HG02885 (cell line): ENCODE results near the gene CAMKK2.
"Not testable (repeated sequence)": the region's sequence is repeated elsewhere in the genome, so short reads cannot be mapped to it uniquely, and the experiment has no call there.

Experiments used
- ATAC-seq: cut with Tn5 transposase; IDR thresholded peaks from one replicate; pipeline ENCODE4 v1.9.1; 2021; ENCODE audit warnings: mild to moderate bottlenecking; ENCODE audit not compliant: unreplicated experiment, poor library complexity

The CAMKK2 gene

DNA sequence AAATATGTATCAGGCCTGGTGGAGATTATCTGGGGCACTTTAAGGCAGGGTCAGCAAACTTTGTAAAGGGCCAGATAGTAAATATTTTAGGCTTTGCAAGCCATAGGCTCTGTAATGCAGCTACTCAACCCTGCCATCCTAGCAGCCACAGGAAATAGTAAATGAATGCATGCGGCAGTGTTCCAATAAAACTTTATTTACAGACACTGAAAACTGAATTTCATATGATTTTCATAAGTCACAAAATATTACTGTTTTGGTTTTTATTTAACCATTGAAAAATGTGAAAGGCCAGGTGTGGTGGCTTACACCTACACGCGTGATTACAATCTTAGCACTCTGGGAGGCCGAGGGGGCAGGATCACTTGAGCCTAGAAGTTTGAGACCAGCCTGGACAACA, 3.2 kb upstream of the CAMKK2 start:
- ATAC-seq: no peak

DNA sequence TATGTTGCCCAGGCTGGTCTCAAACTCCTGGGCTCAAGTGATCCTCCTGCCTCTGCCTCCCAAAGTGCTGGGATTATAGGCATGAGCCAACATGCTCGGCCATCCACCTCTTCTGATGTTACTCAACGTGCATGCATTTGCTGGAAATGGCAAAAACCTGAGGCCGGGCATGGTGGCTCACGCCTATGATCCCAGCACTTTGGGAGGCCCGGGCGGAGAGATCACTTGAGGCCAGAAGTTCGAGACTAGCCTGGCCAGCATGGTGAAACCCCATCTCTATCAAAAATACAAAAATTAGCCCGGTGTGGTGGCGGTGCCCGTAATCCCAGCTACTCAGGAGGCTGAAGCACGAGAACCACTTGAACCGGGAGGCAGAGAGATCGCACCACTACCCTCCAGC, 1.9 kb upstream of the CAMKK2 start:
- not testable (repeated sequence) for ATAC-seq

DNA sequence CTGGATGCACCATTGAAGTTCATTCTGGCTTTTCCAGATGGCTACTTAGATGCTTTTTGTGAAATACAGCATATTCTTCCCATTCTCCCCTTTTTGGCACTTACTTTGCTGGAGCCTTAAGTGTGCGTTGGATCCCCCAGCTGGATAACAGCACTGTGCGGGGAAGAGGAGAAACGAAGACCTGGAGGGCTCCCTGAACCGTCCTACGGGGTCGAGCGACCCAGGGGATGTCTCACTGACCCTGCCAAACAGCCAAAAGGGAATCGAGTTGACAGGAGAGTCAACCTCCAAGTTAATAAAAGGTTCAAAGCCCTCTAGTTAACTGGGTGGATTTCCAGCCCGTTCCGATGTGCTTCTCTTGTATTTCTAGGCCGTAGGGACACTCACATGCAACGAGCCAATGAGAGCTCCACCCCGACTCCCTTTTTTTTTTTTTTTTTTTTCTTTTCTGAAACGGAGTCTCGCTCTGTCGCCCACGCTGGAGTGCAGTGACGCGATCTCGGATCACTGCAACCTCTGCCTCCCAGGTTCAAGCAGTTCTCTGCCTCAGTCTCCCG, 1.0 kb upstream of the CAMKK2 start:
- ATAC-seq: no peak

DNA sequence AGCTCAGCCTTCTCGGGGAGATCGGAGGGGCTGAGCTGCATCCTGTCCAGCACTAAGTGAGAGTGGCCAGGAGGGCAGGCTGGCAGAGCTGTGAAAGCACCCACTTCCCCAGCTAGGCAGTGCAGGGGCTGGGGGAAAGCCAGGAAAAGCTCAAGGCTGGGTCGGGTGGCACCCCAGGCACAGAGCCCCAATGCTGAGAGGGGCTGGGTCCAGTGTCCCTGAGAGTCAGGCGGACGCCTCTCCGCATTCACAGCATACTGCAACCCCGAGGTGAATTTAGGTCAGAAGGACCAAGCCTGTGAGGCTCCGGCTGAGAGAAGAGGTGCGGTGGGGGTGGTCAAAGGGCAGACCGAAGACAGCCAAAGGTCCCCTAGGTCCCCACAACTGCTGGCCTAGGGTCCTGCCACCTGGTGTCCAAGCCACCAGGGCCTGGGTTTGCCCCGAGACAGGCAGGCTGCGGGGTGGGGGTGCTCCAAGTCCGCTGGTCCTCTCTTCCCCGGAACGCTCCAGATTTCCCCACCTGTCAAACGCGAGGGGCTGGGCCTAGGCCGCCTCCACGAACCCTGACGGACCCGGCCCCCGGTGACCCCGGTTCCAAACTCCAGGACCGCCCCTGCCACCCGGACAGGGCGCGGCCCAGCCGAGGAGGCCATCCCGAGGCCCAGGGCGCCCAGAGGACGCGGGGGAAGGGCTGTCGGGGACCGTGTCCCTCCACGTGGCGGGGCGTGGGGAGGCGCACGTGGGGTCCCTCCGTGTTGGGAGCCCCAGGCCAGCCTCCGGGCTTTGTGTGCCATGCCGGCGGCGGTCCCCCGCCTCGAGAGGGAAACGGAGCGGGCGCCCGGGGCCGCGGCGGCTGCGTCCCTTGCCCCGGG, 527 bp downstream of the CAMKK2 start:
- peak; percentile 8 for ATAC-seq

DNA sequence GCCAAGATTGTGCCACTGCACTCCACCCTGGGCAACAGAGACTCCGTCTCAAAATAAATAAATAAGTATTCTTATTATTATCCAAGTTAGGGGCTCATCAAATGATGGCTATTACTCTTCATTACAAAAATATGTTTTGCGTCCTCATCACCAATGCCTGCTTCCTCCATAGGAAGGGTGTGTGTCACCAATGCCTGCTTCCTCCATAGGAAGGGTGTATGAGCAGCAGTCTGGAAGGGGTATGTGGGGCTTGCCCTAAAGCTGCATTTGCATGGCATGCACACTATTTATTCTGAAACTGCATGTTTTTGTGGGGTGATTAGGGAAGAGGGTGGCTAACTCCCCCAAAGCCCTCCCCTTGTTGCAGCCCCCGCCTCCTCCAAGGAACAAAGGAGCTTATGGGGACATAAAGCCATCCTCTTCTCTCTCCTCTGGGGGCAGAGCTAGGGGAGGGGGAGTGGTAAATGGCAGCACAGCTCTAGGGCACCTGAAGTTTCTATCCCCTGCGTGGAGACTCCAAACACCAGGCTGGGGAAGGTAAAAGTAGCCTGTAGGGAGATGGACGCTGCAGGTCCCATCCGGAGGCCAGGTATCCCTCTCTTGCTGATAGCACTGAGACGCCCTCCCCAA, 1.3 kb downstream of the CAMKK2 start:
- ATAC-seq: no peak

DNA sequence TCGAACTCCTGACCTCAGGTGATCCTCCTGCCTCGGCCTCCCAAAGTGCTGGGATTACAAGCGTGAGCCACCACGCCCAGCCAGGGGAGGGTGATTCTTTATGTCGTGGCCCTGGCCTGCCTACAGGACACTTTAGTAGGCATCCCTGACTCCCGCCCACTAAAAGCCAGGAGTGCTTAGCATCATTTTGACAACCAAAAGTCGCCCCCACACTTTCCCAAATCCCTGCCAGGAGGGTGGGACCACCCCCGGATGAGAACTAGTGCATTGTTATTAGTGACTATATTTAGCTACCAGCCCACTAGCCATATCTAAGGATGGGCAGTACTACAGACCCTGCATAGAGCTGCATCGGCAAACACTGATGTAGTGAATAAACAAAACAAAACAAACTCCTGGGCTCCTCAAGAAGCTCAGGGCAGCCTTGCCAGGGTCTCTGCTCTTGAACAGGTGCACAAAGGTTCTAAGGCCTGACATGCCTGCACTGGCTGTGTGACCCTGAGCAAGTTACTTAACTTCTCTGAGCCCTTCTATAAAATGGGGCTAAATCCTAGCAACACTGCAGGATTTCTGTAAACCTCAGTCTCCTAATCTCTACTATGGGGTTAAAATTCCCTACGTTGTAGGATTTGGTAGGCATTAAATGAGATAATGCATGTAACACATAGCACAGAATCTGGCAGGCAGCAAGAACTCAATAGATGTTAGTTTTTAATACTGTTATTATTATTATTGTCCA, 2.2 kb downstream of the CAMKK2 start:
- ATAC-seq: no peak

DNA sequence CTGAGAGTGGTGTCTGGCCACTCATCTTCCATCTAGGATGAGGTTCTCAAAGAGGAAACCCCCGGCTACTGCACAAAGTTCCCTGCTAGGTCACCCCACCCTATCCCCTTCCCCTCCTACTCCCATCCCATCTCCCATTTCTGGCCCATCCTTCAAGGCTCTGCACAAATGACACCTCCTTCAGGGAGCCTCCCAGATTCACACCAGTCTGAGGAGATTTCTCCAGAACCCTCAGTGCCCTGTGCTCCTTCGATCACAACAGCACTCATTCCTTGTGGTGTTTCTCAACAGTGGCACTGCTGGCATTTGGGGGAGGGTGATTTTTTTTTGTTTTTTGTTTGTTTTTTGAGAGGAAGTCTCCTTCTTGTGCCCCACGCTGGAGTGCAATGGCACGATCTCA, 2.9 kb downstream of the CAMKK2 start:
- ATAC-seq: no peak

DNA sequence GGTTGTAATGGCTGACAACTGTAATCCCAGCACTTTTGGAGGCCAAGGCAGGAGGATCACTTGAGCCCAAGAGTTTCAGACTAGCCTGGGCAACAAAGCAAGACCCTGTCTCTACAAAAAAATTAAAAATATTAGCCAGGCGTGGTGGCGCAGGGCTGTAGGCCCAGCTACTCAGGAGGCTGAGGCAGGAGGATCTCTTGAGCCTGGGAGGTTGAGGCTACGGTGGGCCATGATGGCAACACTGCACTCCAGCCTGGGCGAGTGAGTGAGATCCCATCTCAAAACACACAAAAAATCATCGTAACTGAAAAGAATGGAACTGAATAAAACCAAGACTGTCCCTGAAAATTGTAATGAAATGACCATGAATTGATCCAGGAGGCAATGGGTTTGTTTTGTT, 6.1 kb downstream of the CAMKK2 start:
- ATAC-seq: no peak

DNA sequence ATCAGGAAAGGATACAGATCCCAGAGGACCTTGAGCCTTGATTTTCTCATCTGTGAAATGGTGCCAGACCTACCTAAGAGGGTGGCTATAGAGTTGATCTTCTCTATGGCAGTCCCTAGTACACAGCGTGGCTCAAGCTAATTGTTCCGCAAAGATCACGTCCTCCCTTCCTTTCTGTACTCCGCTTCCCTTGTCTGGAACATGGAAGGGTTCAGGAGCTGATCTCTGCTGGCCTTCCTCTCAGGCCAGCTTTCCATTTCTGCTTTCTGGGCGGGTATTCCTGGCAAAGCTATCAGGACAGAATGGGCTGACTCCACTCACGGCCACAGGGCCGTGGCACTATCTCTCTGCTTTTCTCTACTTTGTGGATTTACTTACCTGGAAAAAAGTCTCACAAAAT, 6.5 kb downstream of the CAMKK2 start:
- ATAC-seq: no peak

DNA sequence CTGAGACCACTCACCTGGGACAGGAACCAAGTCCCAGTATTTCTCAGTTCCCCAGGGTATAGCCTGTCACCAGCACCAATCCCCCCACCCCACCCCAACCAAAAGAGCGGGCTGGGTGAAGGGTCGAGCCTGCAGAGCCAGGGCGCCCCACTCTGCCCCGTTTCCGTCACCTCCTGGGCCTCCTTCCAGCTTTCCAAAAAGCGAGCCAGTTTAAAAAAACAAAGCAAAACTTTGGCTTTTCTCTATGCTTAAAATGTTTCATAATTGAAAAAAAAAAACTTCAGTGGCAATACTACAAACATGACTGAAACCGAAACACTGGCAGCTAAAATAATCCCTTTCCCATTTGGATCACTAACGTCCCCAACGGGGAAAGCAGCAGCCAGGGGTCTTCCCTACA, 7.5 kb downstream of the CAMKK2 start:
- ATAC-seq: no peak

DNA sequence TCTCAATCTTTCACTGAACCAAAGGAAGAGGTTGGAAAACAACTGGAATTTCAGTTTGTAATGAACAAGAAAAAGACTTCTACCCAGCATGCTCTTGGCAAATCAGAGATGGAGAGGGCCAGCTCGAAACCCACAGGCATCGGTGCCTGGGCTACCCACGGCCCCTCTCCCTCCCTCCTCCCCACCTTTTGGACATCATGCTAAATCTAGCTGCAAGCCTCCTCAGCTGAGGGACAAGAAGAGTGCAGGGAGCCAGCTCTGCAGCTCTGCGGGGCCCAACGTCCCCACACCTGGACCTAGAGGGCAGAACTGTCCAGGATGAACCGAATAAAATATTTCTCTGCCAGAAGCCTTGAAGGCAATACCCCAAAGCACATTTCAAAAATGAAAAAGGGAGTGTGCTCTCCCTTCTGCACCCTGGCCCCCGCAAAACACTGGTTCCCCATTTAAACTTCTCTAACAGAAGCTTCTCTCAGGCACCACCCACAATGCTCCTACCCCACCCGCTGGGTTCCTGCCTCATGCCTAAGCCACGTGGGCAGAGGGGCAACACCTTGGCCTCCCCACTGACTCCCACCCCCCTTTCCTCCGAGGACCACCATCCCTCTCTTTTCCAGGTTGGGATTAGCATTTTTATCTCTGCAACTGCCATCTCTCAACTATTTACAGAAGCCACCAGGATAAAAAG, 8.2 kb downstream of the CAMKK2 start:
- ATAC-seq: no peak

DNA sequence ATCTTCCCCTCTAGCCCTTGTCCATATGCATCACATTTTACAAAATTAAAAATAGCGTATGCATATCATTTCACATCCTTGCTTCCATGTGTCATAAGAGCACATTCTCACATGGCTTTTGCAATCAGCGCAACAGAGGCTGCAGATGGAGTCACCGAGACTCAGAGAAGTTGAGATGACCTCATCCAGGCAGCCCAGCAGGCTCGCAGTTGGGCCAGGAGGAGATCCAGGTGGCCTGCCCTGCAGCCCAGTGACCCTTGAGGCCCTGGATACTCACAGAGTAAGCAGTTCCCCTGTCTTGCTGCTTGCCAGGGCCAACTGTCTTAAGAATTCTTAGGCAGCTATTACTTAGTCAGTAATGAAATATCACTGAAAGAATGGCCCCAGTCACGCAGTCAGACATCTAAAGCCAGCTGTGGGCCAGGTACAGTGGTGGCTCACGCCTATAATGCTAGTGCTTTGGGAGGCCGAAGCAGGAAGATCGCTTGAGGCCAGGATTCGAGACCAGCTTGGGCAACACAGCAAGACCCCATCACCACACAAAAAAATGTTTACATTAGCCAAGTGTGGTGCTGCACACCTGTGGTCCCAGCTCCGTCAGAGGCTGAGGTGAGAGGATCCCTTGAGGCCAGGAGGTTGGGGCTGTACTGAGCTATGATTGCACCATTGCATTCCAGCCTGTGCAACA, 9.1 kb downstream of the CAMKK2 start:
- no peak for ATAC-seq

DNA sequence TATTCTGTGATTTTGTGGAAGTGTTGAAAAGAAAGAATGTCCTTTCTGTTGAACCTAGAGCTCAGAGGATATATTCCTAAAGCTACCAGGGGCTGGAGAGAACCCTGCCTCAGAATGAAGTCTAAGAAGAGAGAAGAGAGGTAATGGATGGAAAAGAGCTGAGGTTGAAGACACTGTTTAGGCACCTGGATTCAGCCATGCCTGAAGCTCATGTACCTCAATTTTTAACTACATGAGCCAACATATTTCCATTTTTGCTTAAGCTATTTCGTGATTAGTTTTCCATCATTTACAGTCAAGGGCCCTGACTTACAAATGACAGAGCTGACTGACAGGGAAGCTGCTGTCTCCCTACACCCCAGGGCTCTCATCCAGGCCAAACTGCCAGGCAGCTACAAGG, 10.7 kb downstream of the CAMKK2 start:
- no peak for ATAC-seq

DNA sequence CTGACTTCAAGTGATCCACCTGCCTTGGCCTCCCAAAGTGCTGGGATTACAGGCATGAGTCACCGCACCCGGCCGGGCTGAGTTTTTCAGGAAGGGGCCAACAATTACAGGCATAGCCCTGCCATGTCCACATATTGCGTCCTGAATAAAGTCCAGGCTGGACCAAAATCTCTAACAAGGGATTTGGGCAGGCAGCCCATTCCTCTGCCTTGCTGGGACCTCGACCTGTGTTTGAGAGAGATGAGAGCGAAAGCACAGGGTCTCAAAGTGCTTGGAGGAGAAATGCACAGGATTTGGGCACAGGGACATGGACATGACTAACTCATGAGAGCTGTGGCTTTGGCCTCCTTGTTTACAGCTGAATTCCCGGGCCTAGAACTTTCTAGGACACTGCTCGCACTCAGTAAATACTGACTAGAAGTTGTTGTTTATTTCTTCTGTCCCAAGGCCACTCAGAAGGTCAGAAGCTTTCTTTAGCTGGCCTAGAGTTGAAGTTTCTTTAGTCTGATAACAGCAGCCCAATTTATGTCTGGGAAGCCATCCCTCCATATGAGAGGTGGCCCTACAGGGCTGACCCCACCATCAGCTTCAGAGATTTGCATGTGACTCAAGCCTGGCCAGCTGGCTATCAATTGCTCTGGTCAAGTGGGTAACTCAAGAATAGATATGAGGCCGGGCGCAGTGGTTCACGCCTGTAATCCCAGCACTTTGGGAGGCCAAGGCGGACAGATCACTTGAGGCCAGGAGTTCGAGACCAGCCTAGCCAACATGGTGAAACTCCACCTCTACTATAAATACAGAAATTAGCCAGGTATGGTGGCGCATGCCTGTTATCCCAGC, 11.7 kb downstream of the CAMKK2 start:
- ATAC-seq: no peak

DNA sequence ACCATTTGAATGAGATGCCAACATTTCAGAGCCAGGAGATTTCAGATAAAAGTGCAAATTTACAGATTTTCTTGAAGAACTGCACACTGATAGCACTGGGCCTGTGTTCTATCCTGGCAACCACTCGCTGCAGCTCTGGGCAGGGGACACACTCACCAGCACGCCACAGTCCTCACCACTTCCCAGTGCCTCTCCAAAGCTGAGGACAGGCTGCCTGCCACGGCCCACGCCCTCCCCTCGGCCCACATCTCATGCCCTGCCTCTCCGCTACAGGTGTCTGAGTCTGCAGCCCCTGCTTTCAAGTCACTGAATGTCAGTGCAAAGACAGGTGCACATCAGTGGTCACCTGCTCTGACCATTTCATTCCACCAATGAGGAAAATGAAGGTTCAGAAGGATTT, 12.7 kb downstream of the CAMKK2 start:
- no peak for ATAC-seq

DNA sequence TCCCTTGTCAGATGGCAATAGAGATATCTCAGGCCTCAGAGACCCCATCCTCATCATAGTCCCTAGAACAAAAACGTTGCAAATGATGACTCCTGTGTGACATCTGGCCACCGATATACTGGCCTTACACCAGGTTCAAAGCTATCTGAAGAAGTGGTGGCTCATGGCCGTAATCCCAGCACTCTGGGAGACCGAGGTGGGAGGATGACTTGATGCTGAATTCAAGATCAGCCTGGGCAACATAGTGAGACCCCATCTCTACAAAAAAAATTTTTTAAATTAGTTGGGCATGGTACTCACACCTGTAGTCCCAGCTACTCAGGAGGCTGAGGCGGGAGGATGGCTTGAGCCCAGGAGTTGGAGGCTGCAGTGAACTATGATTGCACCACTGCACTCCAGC, 13.1 kb downstream of the CAMKK2 start:
- no peak for ATAC-seq

DNA sequence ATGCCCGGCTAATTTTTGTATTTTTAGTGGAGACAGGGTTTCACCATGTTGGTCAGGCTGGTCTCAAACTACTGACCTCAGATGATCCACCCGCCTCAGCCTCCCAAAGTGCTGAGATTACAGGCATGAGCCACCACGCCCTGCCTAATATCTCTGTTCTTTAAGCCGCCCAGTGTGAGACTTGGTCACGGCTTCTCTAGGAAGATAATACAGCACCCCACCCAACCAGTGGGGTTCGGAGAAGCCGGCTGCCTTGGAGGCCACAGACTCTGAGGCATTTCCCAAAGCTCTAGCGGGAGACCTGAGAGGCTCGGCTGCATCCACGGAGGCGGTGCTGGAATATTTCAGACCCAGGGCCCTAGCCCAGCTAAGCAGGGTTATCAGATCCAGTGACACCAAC, 13.6 kb downstream of the CAMKK2 start:
- ATAC-seq: not testable (repeated sequence)

DNA sequence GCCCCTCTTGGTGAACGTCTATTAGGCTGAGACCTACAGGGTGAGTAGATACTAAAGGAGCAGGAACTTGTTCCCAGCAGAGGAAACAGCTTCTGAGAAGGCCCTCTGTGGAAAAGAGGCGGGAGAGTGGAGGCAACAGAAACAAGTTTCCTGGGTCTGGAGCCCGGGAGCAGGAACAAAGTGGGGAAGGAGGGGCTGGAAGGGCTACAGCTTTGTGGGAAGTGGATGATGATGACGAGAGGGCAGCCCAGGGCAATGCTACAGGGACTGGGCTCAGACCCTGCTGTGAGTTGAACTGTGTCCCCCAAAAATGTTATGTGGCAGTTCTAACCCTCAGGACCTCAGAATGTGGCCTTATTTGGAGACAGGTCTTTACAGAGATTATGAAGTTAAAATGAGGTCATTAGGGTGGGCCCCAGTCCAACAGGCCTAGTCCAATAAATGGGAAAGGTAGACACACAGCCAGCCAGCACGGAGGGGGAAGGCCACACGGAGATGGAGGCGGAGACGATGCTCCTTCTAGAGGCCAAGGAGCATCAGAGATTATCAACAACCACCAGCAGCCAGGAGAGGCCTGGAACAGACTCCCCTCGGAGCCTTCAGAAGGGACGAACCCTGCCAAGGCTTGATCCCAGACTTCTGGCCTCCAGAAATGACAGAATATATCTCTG, 14.3 kb downstream of the CAMKK2 start:
- no peak for ATAC-seq
